MM.1S (cell line): ENCODE data around the gene TYMS.

Experiments
- EZH2 ChIP-seq: fragments of 300-600 bp; sonication (generic); optimal IDR thresholded peaks from 2 replicates; pipeline ENCODE3; 2017; ENCODE audit warnings: low read depth, mild to moderate bottlenecking, antibody characterized with exemption, low read length, mixed read lengths
- TF ChIP-seq, protein P1 (sequence below): fragments of 300-600 bp; sonication (generic); IDR thresholded peaks from 2 replicates; pipeline ENCODE4 v1.5.1; 2016; ENCODE audit warnings: antibody characterized with exemption, low read length, mixed read lengths

DNA sequence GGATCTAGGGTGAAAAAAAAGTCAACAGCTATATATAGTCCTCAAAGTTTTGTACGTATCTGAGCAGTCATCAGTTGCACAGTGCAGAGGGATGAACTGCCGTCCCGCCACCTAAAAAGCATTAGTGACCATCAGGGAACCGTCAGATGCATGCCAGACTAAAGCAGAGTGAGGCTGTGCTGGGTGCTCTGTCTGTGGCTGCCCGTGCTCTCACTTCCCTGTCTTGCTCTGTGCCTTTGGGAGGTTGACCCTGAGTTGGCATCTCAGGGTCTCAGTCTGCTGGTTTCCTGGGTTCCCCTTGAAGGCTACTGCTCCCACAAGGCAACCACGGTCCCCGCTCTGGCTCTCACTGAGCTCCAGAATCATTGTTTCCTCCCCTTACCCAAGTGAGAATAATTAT is 49.5 kb upstream of the TYMS start:
- no peak for TF ChIP-seq EZH2
- TF ChIP-seq, protein P1, sequence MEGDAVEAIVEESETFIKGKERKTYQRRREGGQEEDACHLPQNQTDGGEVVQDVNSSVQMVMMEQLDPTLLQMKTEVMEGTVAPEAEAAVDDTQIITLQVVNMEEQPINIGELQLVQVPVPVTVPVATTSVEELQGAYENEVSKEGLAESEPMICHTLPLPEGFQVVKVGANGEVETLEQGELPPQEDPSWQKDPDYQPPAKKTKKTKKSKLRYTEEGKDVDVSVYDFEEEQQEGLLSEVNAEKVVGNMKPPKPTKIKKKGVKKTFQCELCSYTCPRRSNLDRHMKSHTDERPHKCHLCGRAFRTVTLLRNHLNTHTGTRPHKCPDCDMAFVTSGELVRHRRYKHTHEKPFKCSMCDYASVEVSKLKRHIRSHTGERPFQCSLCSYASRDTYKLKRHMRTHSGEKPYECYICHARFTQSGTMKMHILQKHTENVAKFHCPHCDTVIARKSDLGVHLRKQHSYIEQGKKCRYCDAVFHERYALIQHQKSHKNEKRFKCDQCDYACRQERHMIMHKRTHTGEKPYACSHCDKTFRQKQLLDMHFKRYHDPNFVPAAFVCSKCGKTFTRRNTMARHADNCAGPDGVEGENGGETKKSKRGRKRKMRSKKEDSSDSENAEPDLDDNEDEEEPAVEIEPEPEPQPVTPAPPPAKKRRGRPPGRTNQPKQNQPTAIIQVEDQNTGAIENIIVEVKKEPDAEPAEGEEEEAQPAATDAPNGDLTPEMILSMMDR: no peak
